GM18505 (cell line): ENCODE results near the gene FAAP100.

Experiments
- ATAC-seq: cut with Tn5 transposase; IDR thresholded peaks from one replicate; pipeline ENCODE4 v1.9.1; 2021; ENCODE audit not compliant: unreplicated experiment
- POLR2A ChIP-seq: IDR thresholded peaks from 4 replicates; pipeline ENCODE4 v1.6.1; 2011; ENCODE audit warnings: borderline replicate concordance; ENCODE audit not compliant: insufficient read depth, insufficient read length; ENCODE audit errors: extremely low read depth

FAAP100 gene

GRCh38 chr17:81581758-81582157 lies 29.6 kb upstream of the FAAP100 start:
- ATAC-seq = no peak
- no peak for TF ChIP-seq POLR2A

- ATAC-seq = no peak
- TF ChIP-seq POLR2A = no peak
These were observed 28.3 kb upstream of the FAAP100 start for GRCh38 chr17:81580481-81580880.

- no peak for TF ChIP-seq POLR2A
- no peak for ATAC-seq
These were observed 27.7 kb upstream of the FAAP100 start for GRCh38 chr17:81579821-81580321.

- no peak for ATAC-seq
- no peak for TF ChIP-seq POLR2A
These were observed 27.1 kb upstream of the FAAP100 start for GRCh38 chr17:81579298-81579697.

- ATAC-seq = no peak
- no peak for TF ChIP-seq POLR2A
These were observed 26.5 kb upstream of the FAAP100 start for GRCh38 chr17:81578561-81579225.

- TF ChIP-seq POLR2A = no peak
- no peak for ATAC-seq
These were observed 25.9 kb upstream of the FAAP100 start for GRCh38 chr17:81578038-81578441.

- TF ChIP-seq POLR2A = no peak
- no peak for ATAC-seq
These were observed 25.3 kb upstream of the FAAP100 start for GRCh38 chr17:81577278-81578000.

GRCh38 chr17:81576621-81577277 lies 24.6 kb upstream of the FAAP100 start:
- no peak for TF ChIP-seq POLR2A
- ATAC-seq = no peak

- TF ChIP-seq POLR2A = no peak
- no peak for ATAC-seq
These were observed 23.7 kb upstream of the FAAP100 start for GRCh38 chr17:81575836-81576235.

GRCh38 chr17:81574643-81574956 lies 22.4 kb upstream of the FAAP100 start:
- no peak for ATAC-seq
- no peak for TF ChIP-seq POLR2A

GRCh38 chr17:81573794-81574642 lies 21.9 kb upstream of the FAAP100 start:
- no peak for ATAC-seq
- no peak for TF ChIP-seq POLR2A

GRCh38 chr17:81572563-81573168 lies 20.5 kb upstream of the FAAP100 start:
- ATAC-seq = no peak
- no peak for TF ChIP-seq POLR2A

GRCh38 chr17:81570964-81571363 lies 18.8 kb upstream of the FAAP100 start:
- TF ChIP-seq POLR2A = no peak
- no peak for ATAC-seq
